OCI-LY7 (cell line): Measurements from ENCODE around the gene SLC17A8.

Source experiments
- CTCF ChIP-seq: fragments of 200-600 bp; sonication (generic); conservative IDR thresholded peaks from 2 replicates; pipeline ENCODE4 v1.5.1; 2014; ENCODE audit warnings: mild to moderate bottlenecking, antibody characterized with exemption, low read length, moderate library complexity, mixed read lengths
- EZH2phosphoT487 ChIP-seq: fragments of 200-600 bp; sonication (generic); IDR thresholded peaks from 2 replicates; pipeline ENCODE4 v1.6.1; 2018; ENCODE audit warnings: low read depth, borderline replicate concordance, mild to moderate bottlenecking, mixed run types, antibody characterized with exemption, low read length, moderate library complexity, mixed read lengths

- no peak for TF ChIP-seq CTCF
- no peak for TF ChIP-seq EZH2phosphoT487
Measured at GRCh38 chr12:100393200-100393599, 36.3 kb downstream of the SLC17A8 start.
